WTC11 (cell line): ENCODE measurements around the gene CEACAM19. TPM values are rescaled to one million over a fixed set of nuclear protein-coding genes. Genes with fewer than 3 reads are reported as not detected.

Experiments used
- ATAC-seq: fragments of 200-7000 bp; cut with Tn5 transposase; 2 replicates; pipeline ENCODE4 v1.10.0; 2021; ENCODE audit warnings: mild to moderate bottlenecking, moderate library complexity
- CTCF ChIA-PET: fragments of 300-600 bp; sonication (Branson Sonifier 250); formaldehyde crosslinking; loops from one replicate; lab custom pipeline; 2021; ENCODE audit warnings: antibody characterized with exemption; lab: Charles Lee
- POLR2A ChIA-PET: fragments of 350-600 bp; sonication (Branson Sonifier 250); formaldehyde crosslinking; loops from one replicate; lab custom pipeline; 2021; ENCODE audit warnings: antibody characterized with exemption; lab: Charles Lee
- DNase-seq: peaks from one replicate; pipeline ENCODE4 v3.0.0; 2021; ENCODE audit warnings: low spot score
- H3K27ac Mint-ChIP-seq: 2 replicates; pipeline ENCODE4 v1.8.0; 2021; ENCODE audit warnings: mixed read lengths
- H3K27me3 Mint-ChIP-seq: 2 replicates; pipeline ENCODE4 v1.8.0; 2021; ENCODE audit warnings: low read depth, mild to moderate bottlenecking, moderate library complexity, mixed read lengths
- H3K36me3 Mint-ChIP-seq: 2 replicates; pipeline ENCODE4 v1.8.0; 2021; ENCODE audit warnings: mixed read lengths
- H3K4me1 Mint-ChIP-seq: 2 replicates; pipeline ENCODE4 v1.8.0; 2022; ENCODE audit warnings: mixed read lengths
- H3K4me3 Mint-ChIP-seq: 2 replicates; pipeline ENCODE4 v1.8.0; 2021; ENCODE audit warnings: mild to moderate bottlenecking, moderate library complexity, mixed read lengths
- H3K9me3 Mint-ChIP-seq: 2 replicates; pipeline ENCODE4 v1.8.0; 2021; ENCODE audit warnings: mixed read lengths
- CREM ChIP-seq: sonication (generic); formaldehyde crosslinking; IDR thresholded peaks from 2 replicates; pipeline ENCODE4 v1.8.1; 2022; ENCODE audit warnings: mild to moderate bottlenecking, missing genetic modification reagents, moderate library complexity
- ELF4 ChIP-seq: sonication (generic); formaldehyde crosslinking; IDR thresholded peaks from 2 replicates; pipeline ENCODE4 v1.8.1; 2022; ENCODE audit warnings: low read depth, mild to moderate bottlenecking, moderate library complexity, missing genetic modification reagents
- ETV6 ChIP-seq: sonication (generic); formaldehyde crosslinking; IDR thresholded peaks from 2 replicates; pipeline ENCODE4 v1.8.1; 2022; ENCODE audit warnings: mild to moderate bottlenecking, missing genetic modification reagents
- FOXJ3 ChIP-seq: sonication (generic); formaldehyde crosslinking; IDR thresholded peaks from 2 replicates; pipeline ENCODE4 v1.9.0; 2021; ENCODE audit warnings: missing genetic modification reagents, mild to moderate bottlenecking, borderline replicate concordance
- FOXK1 ChIP-seq: sonication (generic); formaldehyde crosslinking; IDR thresholded peaks from 2 replicates; pipeline ENCODE4 v1.8.0; 2022; ENCODE audit warnings: mild to moderate bottlenecking, moderate library complexity, missing genetic modification reagents
- GABPB1 ChIP-seq: sonication (generic); formaldehyde crosslinking; IDR thresholded peaks from 2 replicates; pipeline ENCODE4 v1.8.1; 2023; ENCODE audit warnings: mild to moderate bottlenecking, missing genetic modification reagents
- GTF2I ChIP-seq: fragments of 250-450 bp; sonication (Bioruptor Pico); conservative IDR thresholded peaks from 2 replicates; pipeline ENCODE4 v1.4.0; 2021; ENCODE audit warnings: mild to moderate bottlenecking
- IRF2 ChIP-seq: sonication (generic); formaldehyde crosslinking; IDR thresholded peaks from 2 replicates; pipeline ENCODE4 v1.8.0; 2022; ENCODE audit warnings: low read depth, missing genetic modification reagents, borderline replicate concordance
- MXD4 ChIP-seq: fragments of 250-450 bp; sonication (Bioruptor Pico); IDR thresholded peaks from 2 replicates; pipeline ENCODE4 v1.8.0; 2021; ENCODE audit warnings: mild to moderate bottlenecking, moderate library complexity, borderline replicate concordance
- MYBL2 ChIP-seq: sonication (generic); formaldehyde crosslinking; IDR thresholded peaks from 2 replicates; pipeline ENCODE4 v1.8.1; 2023; ENCODE audit warnings: mild to moderate bottlenecking, moderate library complexity, missing genetic modification reagents
- NFE2L1 ChIP-seq: sonication (generic); formaldehyde crosslinking; IDR thresholded peaks from 2 replicates; pipeline ENCODE4 v1.8.1; 2023; ENCODE audit warnings: missing genetic modification reagents
- NFYB ChIP-seq: sonication (generic); formaldehyde crosslinking; conservative IDR thresholded peaks from 2 replicates; pipeline ENCODE4 v1.8.0; 2022; ENCODE audit warnings: low read depth, missing genetic modification reagents
- NR3C1 ChIP-seq: sonication (generic); formaldehyde crosslinking; conservative IDR thresholded peaks from 2 replicates; pipeline ENCODE4 v1.8.1; 2023; ENCODE audit warnings: low read depth, mild to moderate bottlenecking, missing genetic modification reagents
- SMAD4 ChIP-seq: sonication (generic); formaldehyde crosslinking; IDR thresholded peaks from 2 replicates; pipeline ENCODE4 v1.8.0; 2022; ENCODE audit warnings: mild to moderate bottlenecking, missing genetic modification reagents
- TP53 ChIP-seq: sonication (generic); formaldehyde crosslinking; IDR thresholded peaks from 2 replicates; pipeline ENCODE4 v1.8.1; 2023; ENCODE audit warnings: mild to moderate bottlenecking, missing genetic modification reagents
- ZBTB21 ChIP-seq: sonication (generic); formaldehyde crosslinking; IDR thresholded peaks from 2 replicates; pipeline ENCODE4 v1.8.1; 2023; ENCODE audit warnings: mild to moderate bottlenecking, missing genetic modification reagents, borderline replicate concordance
- ZNF121 ChIP-seq: sonication (generic); formaldehyde crosslinking; IDR thresholded peaks from 2 replicates; pipeline ENCODE4 v1.8.0; 2023; ENCODE audit warnings: missing genetic modification reagents
- ZNF232 ChIP-seq: sonication (generic); formaldehyde crosslinking; IDR thresholded peaks from 2 replicates; pipeline ENCODE4 v1.8.0; 2022; ENCODE audit warnings: mild to moderate bottlenecking, missing genetic modification reagents
- ZNF263 ChIP-seq: sonication (generic); formaldehyde crosslinking; IDR thresholded peaks from 2 replicates; pipeline ENCODE4 v1.8.1; 2022; ENCODE audit warnings: low read depth, mild to moderate bottlenecking, moderate library complexity, missing genetic modification reagents
- ZNF317 ChIP-seq: sonication (generic); formaldehyde crosslinking; IDR thresholded peaks from 2 replicates; pipeline ENCODE4 v1.8.1; 2023; ENCODE audit warnings: low read depth, mild to moderate bottlenecking, moderate library complexity, missing genetic modification reagents, borderline replicate concordance
- ZNF423 ChIP-seq: fragments of 250-450 bp; sonication (Bioruptor Pico); IDR thresholded peaks from 2 replicates; pipeline ENCODE4 v2.1.2; 2022; ENCODE audit warnings: mild to moderate bottlenecking, moderate library complexity
- total RNA-seq: library from RNA; stranded (reverse); gene quantifications from 3 replicates; pipeline ENCODE4 v1.2.3, GENCODE V29; 2021
- TF ChIP-seq, protein P1 (sequence below): sonication (generic); formaldehyde crosslinking; IDR thresholded peaks from 2 replicates; pipeline ENCODE4 v1.8.1; 2022; ENCODE audit warnings: mild to moderate bottlenecking, missing genetic modification reagents, moderate library complexity, borderline replicate concordance
- TF ChIP-seq, protein P2 (sequence below): sonication (generic); formaldehyde crosslinking; IDR thresholded peaks from 2 replicates; pipeline ENCODE4 v1.8.1; 2023; ENCODE audit warnings: mild to moderate bottlenecking, missing genetic modification reagents, moderate library complexity
- TF ChIP-seq, protein P3 (sequence below): fragments of 250-450 bp; sonication (Bioruptor Pico); IDR thresholded peaks from 2 replicates; pipeline ENCODE4 v2.1.2; 2022; ENCODE audit warnings: mild to moderate bottlenecking, moderate library complexity
- TF ChIP-seq, protein P4 (sequence below): fragments of 250-450 bp; sonication (Bioruptor Pico); conservative IDR thresholded peaks from 2 replicates; pipeline ENCODE4 v1.9.0; 2021; ENCODE audit warnings: mild to moderate bottlenecking
- TF ChIP-seq, protein P5 (sequence below): sonication (generic); formaldehyde crosslinking; IDR thresholded peaks from 2 replicates; pipeline ENCODE4 v1.8.1; 2022; ENCODE audit warnings: low read depth, mild to moderate bottlenecking, moderate library complexity, missing genetic modification reagents, borderline replicate concordance
- TF ChIP-seq, protein P6 (sequence below): sonication (generic); formaldehyde crosslinking; IDR thresholded peaks from 2 replicates; pipeline ENCODE4 v1.8.1; 2023; ENCODE audit warnings: mild to moderate bottlenecking, moderate library complexity, missing genetic modification reagents
- TF ChIP-seq, protein P7 (sequence below): fragments of 250-450 bp; sonication (Bioruptor Pico); IDR thresholded peaks from 2 replicates; pipeline ENCODE4 v1.8.0; 2021; ENCODE audit warnings: mild to moderate bottlenecking

The CEACAM19 gene
- total RNA-seq, 1 experiment from 2014 or later = 2.9 TPM

DNA sequence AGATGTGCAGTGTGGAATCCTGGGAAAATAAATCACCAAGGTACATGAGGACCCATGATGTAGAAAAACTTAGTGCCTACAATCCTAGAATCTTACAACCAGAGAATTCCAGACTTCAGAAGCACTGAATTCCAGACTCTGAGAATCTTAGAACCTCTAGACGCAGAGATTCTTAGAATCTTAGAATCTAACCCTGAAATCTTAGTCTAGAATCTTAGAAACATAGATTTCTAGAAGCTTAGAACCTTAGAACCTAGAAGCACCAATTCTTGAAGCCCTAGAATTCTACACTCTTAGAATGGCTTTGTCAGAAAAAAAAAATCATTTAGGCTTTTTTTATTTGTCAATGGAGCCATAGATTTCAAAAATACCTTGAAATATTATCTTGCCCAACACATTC is 33.7 kb downstream of the CEACAM19 start:
- Mint-ChIP-seq H3K27ac (no peak overlapping the region), H3K36me3 (no peaks in the 10 kb centered on the region), H3K27me3 (no peaks in the 10 kb centered on the region; the same call in 1 of the 2 replicates), H3K4me3 (no peak overlapping the region), H3K4me1 (no peaks in the 10 kb centered on the region; the same call in 1 of the 2 replicates), H3K9me3 (no peaks in the 10 kb centered on the region)
- ATAC-seq (no peak), DNase-seq (no peak)
- CTCF ChIA-PET = interaction anchor here (2.8 kb wide), 1 partner anchor 66 kb away, joined by 10 read pairs; no protein-coding TSS in a partner anchor
- TF ChIP-seq NR3C1 (no peak), FOXK1 (no peak), ZNF232 (CRISPR knock-in tag) (no peak), FOXJ3 (no peak), MYBL2 (CRISPR knock-in tag) (no peak), ZNF121 (CRISPR knock-in tag) (no peak), TP53 (CRISPR knock-in tag) (no peak), ZNF423 (CRISPR knock-in tag) (no peak), ZNF263 (CRISPR knock-in tag) (no peak), ZBTB21 (CRISPR knock-in tag) (no peak), SMAD4 (no peak), GABPB1 (CRISPR knock-in tag) (no peak), ETV6 (CRISPR knock-in tag) (no peak)
- TF ChIP-seq, protein P1, sequence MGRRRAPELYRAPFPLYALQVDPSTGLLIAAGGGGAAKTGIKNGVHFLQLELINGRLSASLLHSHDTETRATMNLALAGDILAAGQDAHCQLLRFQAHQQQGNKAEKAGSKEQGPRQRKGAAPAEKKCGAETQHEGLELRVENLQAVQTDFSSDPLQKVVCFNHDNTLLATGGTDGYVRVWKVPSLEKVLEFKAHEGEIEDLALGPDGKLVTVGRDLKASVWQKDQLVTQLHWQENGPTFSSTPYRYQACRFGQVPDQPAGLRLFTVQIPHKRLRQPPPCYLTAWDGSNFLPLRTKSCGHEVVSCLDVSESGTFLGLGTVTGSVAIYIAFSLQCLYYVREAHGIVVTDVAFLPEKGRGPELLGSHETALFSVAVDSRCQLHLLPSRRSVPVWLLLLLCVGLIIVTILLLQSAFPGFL (CRISPR knock-in tag) = no peak
- TF ChIP-seq, protein P2, sequence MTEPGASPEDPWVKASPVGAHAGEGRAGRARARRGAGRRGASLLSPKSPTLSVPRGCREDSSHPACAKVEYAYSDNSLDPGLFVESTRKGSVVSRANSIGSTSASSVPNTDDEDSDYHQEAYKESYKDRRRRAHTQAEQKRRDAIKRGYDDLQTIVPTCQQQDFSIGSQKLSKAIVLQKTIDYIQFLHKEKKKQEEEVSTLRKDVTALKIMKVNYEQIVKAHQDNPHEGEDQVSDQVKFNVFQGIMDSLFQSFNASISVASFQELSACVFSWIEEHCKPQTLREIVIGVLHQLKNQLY = no peak
- TF ChIP-seq, protein P3, sequence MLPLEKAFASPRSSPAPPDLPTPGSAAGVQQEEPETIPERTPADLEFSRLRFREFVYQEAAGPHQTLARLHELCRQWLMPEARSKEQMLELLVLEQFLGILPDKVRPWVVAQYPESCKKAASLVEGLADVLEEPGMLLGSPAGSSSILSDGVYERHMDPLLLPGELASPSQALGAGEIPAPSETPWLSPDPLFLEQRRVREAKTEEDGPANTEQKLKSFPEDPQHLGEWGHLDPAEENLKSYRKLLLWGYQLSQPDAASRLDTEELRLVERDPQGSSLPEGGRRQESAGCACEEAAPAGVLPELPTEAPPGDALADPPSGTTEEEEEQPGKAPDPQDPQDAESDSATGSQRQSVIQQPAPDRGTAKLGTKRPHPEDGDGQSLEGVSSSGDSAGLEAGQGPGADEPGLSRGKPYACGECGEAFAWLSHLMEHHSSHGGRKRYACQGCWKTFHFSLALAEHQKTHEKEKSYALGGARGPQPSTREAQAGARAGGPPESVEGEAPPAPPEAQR = no peak
- TF ChIP-seq, protein P4, sequence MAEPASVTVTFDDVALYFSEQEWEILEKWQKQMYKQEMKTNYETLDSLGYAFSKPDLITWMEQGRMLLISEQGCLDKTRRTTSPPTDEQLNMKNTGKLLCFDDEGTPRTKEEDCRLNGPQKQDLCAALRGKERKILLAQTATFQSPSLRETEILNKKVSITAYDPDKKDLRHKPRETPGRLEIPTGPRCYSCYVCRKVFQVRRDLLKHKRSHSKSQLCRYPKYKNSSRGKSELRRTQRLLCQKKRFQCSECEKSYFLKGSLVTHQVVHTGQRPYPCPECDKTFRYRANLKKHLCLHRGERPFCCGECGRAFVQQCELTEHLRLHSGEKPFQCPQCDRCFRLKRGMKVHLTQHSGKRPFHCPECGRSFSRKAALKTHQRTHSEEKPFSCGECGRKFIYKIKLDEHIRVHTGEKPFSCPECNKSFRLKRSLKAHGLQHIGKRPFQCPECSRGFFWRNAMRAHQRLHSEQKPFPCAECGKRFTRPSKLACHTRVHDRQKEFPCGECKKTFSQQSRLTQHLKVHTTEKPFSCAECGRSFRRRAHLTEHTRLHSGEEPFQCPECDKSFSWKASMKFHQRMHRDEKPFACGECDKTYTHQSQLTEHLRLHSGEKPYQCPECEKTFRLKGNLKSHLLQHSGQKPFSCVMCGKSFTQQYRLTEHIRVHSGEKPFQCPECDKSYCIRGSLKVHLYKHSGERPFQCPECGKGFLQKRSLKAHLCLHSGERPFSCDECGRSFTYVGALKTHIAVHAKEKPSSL = no peak
- TF ChIP-seq, protein P5, sequence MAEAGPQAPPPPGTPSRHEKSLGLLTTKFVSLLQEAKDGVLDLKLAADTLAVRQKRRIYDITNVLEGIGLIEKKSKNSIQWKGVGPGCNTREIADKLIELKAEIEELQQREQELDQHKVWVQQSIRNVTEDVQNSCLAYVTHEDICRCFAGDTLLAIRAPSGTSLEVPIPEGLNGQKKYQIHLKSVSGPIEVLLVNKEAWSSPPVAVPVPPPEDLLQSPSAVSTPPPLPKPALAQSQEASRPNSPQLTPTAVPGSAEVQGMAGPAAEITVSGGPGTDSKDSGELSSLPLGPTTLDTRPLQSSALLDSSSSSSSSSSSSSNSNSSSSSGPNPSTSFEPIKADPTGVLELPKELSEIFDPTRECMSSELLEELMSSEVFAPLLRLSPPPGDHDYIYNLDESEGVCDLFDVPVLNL (CRISPR knock-in tag) = no peak
- POLR2A ChIA-PET = no interaction called here

DNA sequence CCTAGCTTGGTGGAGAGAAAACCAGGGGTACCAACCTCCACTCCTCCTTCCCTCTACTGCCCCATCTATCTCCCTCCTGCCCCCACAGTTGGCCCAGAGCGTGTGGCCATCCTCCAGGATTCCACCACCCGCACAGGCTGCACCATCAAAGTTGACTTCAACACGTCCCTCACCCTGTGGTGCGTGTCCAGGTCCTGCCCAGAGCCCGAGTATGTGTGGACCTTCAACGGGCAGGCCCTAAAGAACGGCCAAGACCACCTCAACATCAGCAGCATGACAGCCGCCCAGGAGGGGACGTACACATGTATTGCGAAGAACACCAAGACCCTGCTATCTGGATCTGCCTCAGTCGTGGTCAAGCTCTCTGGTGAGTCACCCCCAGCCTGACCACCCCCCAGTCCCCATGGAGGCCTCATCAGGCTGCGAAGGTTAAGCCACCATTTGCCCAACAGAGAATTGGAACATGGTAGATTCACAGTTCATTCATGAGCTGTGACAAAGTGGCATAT is 34.3 kb downstream of the CEACAM19 start:
- Mint-ChIP-seq H3K27me3 (no peaks in the 10 kb centered on the region; the same call in 1 of the 2 replicates), H3K9me3 (no peaks in the 10 kb centered on the region), H3K4me1 (no peaks in the 10 kb centered on the region; the same call in 1 of the 2 replicates), H3K27ac (peak overlapping the region; percentile 2; the same call in 1 of the 2 replicates), H3K36me3 (no peaks in the 10 kb centered on the region; the same call in 1 of the 2 replicates), H3K4me3 (no peak overlapping the region)
- DNase-seq (no peak), ATAC-seq (no peak)
- CTCF ChIA-PET = interaction anchor here (1.7 to 2.8 kb wide), 2 partner anchors 18 to 65 kb away, joined by 6 to 10 read pairs; no protein-coding TSS in a partner anchor
- POLR2A ChIA-PET = interaction anchor here (0.6 kb wide), 1 partner anchor 12 kb away, joined by 4 read pairs; no protein-coding TSS in a partner anchor
- TF ChIP-seq, protein P6, sequence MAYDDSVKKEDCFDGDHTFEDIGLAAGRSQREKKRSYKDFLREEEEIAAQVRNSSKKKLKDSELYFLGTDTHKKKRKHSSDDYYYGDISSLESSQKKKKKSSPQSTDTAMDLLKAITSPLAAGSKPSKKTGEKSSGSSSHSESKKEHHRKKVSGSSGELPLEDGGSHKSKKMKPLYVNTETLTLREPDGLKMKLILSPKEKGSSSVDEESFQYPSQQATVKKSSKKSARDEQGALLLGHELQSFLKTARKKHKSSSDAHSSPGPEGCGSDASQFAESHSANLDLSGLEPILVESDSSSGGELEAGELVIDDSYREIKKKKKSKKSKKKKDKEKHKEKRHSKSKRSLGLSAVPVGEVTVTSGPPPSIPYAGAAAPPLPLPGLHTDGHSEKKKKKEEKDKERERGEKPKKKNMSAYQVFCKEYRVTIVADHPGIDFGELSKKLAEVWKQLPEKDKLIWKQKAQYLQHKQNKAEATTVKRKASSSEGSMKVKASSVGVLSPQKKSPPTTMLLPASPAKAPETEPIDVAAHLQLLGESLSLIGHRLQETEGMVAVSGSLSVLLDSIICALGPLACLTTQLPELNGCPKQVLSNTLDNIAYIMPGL (CRISPR knock-in tag) = no peak
- TF ChIP-seq ZNF232 (CRISPR knock-in tag) (no peak), GTF2I (CRISPR knock-in tag) (no peak), ZNF317 (CRISPR knock-in tag) (no peak), NFYB (CRISPR knock-in tag) (no peak), CREM (CRISPR knock-in tag) (no peak), NFE2L1 (CRISPR knock-in tag) (no peak), MXD4 (CRISPR knock-in tag) (no peak), GABPB1 (CRISPR knock-in tag) (no peak), ELF4 (CRISPR knock-in tag) (no peak), IRF2 (CRISPR knock-in tag) (no peak)
- TF ChIP-seq, protein P7, sequence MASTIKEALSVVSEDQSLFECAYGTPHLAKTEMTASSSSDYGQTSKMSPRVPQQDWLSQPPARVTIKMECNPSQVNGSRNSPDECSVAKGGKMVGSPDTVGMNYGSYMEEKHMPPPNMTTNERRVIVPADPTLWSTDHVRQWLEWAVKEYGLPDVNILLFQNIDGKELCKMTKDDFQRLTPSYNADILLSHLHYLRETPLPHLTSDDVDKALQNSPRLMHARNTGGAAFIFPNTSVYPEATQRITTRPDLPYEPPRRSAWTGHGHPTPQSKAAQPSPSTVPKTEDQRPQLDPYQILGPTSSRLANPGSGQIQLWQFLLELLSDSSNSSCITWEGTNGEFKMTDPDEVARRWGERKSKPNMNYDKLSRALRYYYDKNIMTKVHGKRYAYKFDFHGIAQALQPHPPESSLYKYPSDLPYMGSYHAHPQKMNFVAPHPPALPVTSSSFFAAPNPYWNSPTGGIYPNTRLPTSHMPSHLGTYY (CRISPR knock-in tag) = no peak
